HG02938 (cell line): Measurements from ENCODE around the gene RPS14.
"Not testable (repeated sequence)": the region's sequence is repeated elsewhere in the genome, so short reads cannot be mapped to it uniquely, and the experiment has no call there.

ENCODE experiments used
- ATAC-seq: cut with Tn5 transposase; IDR thresholded peaks from one replicate; pipeline ENCODE4 v1.9.1; 2021; ENCODE audit warnings: mild to moderate bottlenecking, moderate library complexity; ENCODE audit not compliant: unreplicated experiment

Gene RPS14

GRCh38 chr5:150419630-150420270 is 29.8 kb downstream of the RPS14 start:
- ATAC-seq, result peak; percentile 60

DNA sequence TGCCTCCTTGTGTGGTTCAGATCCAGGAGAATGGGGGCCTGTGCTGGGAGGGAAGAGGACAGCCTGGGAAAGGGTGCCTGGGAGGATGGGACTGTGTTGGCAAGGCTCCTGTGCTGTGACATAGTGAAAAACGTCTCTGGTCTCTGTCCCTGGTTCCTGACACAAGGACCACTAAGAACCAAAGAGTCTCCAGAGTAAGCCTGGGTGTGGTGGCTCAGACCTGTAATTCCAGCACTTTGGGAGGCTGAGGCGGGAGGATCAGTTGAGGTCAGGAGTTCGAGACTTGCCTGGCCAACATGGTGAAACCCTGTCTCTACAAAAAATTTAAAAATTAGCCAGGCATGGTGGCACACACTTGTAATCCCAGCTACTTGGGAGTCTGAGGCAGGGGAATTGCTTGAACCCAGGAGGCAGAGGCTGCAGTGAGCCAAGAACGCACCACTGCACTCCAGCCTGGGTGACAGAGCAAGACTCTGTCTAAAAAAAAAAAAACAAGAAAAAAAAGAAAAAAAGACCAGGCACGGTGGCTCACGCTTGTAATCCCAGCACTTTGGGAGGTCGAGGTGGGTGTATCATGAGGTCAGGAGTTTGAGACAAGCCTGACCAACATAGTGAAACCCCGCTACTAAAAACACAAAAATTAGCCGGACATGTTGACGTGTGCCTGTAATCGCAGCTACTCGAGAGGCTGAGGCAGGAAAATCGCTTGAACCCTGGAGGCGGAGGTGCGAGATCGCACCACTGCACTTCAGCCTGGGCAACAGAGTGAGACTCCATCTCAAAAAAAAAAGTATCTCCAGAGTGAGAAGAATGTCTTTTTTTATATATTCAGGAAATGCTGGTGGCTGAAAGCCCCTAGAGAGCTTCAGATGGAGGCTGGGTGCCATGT is 35.4 kb downstream of the RPS14 start:
- not testable (repeated sequence) for ATAC-seq

DNA sequence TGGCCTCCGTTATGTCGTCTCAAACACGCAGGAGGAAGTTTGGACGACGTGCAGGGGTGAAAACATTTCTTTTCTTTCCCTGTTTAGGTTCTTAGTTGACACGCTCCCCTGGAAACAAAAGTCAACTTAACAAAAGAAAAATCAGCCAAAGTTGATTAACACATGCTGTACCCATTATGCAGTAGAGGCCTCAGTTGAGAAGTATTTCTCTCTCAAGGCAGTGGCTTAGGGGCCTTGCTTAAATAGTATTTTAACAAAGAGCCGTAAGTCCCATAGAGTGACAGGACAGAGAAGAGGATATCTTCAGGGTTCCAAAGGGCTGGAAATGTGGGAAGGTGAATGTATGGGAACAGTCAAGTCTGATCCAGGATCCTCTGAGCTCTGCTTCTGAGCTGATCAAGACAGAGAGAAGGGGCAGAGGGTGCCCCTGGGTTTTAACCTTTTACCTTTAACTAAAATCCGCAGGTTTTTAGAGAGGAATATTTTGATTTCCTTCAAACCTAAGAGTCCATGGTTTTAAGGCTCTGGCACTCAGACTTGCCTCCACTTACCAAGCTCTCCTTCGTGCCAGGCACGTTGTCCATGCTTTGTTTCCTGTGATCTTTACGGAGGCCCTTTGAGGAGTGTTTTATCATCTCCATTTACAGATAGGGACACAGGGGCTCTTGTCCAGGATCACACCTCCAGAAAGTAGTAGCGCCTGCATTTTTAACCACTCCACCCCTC is 36.2 kb downstream of the RPS14 start:
- no peak for ATAC-seq

GRCh38 chr5:150412319-150413175 is 37.0 kb downstream of the RPS14 start, which contains the start of gene CD74:
CD74 (minus strand) TSS chr5:150412910; CDS start chr5:150412749, 161 bp downstream.
- ATAC-seq, result peak; percentile 69

DNA sequence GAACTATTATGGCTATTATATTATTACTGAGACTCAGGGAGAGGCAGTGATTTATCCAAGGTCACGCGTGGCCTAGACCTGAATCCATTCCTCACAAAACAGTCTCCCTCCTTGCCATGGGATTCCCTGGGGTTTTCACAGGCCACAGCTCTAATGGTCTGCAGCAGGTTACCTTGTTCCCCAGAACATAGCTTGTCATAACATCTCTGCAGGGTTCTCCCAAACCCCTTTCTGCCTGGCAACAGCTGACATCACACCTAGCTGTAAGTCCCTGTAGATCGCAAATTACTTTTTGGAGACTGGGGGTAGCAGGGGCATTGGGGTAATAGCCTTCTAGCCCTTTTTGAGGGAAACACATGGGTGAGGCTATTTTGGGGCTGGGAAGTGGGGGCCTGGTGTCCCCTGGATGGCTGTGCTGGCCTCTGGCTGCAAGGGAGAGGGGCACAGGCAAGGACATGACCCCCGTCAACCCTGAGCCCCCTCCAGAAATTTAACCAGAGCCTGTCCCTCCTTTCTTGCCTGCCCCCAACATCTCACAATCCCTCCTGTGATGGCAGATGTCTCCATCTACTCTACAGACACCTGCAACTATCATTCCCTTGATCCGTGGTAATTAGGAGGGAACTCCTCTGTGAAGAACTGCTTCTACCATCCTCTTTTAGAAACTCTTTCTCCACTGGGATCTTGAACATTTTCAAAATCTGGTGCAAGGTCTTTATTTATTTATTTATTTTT is 38.1 kb downstream of the RPS14 start:
- no peak for ATAC-seq

GRCh38 chr5:150410524-150411244 is 38.9 kb downstream of the RPS14 start:
- no peak for ATAC-seq

DNA sequence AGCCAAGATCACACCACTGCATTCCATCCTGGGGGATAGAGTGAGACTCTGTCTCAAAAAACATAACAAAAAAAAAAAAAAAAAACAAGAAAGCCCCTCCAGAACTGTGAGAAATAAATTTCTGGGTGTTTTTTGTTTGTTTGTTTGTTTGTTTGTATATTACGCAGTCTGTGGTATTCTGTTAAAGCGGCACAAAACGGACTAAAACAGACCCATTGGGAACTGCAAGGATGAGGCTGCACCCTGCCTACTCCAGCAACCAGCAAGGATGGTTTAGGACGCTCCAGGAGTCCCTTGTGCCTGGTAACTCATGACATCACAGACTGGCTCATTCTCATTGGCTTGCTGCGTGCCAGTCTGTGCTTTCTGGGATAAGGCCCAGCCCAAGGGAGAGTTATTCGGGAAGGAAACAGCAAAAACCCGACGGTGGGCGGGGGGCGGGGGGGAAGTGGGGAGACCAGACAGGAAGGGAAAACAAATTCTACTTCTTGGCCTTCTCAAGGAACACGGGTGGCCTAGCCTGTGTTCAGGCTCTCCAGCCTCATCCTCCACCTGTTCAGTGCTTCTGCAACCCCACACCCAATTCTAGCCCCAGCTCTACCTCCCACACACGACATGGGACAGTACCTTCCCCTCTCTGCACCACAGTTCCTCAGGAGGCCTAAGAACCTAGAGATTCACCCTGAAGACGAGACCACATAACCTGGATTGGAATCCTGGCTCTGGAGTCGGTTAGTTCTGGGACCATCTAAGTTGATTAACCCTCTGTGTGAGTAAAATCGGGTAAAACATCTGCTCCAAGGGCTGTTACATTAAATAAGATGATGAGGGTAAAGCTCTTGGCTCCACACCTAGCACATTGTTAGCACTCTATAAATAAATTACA is 39.7 kb downstream of the RPS14 start:
- ATAC-seq, result no peak

GRCh38 chr5:150408231-150408943 is 41.2 kb downstream of the RPS14 start:
- ATAC-seq, result no peak

GRCh38 chr5:150407096-150407720 is 42.3 kb downstream of the RPS14 start:
- no peak for ATAC-seq

DNA sequence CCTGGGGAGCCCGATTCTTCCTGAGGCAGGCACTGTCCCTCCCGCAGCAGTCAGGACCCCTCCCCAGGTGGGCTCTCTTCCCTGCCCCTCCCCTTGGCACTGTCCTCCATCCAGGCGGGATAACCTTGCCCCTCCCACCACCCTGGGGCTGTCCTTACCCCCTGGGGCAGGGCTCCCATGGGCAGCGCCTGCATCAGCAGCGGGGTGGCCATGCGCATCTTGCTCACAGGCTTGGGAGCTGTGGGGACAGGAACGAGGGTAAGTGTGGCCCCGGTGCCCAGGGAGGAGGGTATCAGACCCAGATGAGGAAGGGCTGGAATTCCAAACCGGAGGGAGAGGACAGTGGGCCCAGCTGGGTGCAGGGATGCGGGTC is 42.8 kb downstream of the RPS14 start:
- no peak for ATAC-seq

DNA sequence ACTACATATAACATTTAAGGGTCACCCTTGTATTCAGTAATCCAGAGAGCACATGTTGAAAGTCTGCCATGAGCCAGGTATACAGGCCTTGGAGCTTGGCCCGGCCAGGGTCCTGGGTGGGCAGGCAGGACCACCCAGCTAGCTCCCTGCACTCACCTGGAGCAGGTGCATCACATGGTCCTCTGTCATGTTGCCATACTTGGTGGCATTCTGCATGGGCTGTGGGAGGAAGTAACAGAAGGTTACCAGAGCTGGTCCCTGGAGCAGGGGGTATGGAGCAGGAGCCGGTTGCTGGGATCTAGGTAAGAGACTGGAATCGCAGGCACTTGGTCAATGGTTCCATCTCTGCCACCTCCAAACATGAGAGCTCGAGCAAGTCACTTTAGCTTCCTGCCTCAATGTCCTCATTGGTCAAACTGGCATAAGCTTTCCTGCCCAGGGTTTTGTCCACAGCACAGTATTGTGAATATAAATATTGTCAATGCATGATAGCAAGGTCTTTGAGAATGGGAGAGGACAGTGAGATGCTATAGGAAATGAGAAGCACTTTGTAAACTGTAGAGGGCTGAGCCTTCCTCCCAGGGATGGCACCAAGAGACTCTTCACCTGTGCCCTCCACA is 43.3 kb downstream of the RPS14 start:
- no peak for ATAC-seq

GRCh38 chr5:150404941-150405816 is 44.4 kb downstream of the RPS14 start:
- ATAC-seq, result no peak

GRCh38 chr5:150404535-150404934 is 45.0 kb downstream of the RPS14 start:
- ATAC-seq, result no peak

GRCh38 chr5:150404121-150404520 is 45.4 kb downstream of the RPS14 start:
- no peak for ATAC-seq

DNA sequence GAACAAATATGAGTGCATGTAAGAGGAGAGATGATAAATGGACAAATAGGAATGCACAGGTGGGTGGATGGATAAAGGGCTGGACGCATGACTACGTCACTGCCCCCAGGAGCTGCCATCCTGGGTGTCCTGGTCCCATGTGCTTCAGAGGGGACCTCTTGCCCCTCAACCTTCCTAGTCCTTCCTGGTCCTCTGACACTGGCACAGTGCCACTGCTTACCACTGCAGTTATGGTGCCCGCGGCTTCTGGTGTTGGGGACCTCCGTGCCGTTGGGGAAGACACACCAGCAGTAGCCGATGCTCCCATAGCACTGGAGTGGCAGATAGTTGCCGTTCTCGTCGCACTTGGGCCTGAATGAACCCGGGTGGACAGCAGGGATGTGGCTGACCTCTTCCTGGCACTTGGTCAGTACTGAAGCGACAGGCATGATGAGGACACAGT is 46.6 kb downstream of the RPS14 start:
- no peak for ATAC-seq
